NCI-H2171 treated with DMSO at 0.1 percent for 48 hours (cell line): Measurements from ENCODE around the gene LHPP.
"Not testable (repeated sequence)": the region's sequence is repeated elsewhere in the genome, so short reads cannot be mapped to it uniquely, and the experiment has no call there.

Experiments
- DNase-seq: peaks from one replicate; lab custom pipeline; 2025; lab: John Stamatoyannopoulos, UW

Gene LHPP

DNA sequence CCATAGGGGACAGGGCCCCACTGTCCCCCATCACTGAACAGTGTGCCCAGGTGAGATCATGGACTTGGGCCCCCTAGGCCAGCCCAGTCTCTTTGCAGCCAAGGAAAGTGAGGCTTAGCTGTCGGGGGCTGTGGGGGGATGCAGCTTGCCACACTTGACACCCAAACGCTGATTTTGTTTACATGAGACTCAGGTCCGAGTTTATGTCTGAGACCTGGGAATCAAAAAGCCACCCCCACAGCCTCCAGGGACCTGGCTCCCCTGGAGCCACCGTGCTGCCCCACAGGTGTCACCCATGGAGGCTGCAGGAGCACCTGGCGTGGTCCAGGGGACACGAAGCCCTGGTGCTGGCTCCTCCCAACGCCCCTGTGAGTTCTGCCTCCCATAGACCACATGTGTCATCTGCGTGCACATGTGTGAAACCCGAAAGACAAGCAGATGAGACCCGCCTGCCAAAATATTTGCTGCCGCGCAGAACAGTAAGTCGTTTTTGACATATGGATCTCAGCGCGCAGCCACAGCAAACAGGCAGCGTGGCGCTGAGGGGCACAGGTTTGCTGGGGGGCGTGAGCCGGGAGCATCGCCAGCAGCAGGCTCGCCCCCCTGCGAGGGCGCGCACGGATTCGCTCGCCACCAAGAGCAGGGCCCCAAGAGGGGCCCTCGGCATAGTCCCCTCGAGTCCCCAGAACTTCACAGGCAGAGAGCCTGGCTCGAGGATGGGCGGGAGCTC is 112.3 kb downstream of the LHPP start:
- no peak for DNase-seq

DNA sequence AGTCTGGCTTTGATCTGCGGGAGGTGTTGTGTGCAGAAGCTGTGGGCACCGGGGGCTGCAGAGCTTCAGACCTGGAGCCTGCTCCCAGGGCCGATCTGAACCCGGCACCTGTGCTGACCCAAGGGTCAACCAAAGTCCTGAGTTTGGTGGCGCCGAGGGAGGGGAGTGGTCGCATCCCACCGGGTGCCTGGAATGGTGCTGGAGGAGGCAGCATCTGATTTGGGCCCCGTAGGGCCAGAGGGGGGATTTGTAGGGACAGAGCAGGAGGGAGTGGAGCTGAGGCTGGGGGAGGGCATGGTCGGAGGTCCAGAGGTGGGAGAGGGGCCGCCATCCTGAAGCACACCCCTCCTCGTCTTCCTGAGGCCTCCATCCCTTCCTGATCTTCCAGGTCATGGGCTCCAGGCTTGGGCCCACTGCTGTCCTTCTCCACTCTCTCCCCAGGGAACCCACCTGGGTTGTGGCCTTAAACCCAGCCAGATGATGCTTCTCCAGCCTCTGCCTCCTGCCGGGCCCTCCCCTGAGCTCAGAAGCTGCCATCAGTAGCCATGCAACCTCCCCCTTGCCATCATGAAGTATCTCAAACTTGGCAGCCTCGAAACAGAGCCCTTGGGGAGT is 112.9 kb downstream of the LHPP start:
- no peak for DNase-seq

DNA sequence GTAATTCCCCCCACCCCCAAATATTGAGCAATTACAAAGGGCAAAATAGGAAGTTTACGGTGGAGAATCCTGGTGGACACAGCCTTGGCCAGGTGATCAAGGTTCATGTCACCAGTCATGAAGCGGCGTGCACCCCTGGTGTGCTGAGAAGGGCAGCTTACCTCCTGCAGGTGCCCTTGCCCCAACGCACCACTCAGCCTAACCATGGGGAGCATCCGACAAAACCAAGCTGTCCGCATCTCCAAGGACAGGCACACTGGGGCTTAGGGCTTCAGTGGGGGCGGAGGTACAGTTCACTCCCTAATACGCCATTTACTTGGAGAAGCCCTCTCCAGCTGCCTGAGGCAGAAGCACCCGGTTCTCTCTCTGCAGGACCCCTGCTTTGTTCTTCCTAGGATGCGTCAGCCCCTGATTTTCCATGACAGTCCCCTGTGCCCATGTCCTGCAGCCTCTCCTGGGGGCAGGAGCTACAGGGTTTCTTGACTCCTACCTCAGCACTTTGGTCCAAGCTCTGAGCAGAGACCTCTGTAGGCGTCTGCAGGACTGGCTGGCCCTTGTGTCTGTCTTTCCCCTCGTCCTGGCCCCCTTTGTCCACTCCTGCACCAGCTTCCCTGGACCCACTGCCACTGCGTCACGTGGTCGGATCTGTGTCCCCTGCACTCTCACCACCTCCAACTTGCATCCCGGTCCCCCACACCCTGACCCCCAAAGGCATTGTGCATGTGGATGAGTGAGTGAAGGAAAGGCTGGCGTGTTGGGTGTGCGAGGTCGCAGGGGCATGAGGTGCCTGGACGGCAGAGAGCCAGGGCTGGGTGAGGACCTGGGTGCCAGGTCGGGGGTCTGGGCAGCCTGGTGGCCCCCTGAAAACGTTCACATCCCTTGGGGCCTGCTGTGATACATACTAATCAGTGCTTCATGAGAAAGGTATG is 113.7 kb downstream of the LHPP start:
- no peak for DNase-seq

DNA sequence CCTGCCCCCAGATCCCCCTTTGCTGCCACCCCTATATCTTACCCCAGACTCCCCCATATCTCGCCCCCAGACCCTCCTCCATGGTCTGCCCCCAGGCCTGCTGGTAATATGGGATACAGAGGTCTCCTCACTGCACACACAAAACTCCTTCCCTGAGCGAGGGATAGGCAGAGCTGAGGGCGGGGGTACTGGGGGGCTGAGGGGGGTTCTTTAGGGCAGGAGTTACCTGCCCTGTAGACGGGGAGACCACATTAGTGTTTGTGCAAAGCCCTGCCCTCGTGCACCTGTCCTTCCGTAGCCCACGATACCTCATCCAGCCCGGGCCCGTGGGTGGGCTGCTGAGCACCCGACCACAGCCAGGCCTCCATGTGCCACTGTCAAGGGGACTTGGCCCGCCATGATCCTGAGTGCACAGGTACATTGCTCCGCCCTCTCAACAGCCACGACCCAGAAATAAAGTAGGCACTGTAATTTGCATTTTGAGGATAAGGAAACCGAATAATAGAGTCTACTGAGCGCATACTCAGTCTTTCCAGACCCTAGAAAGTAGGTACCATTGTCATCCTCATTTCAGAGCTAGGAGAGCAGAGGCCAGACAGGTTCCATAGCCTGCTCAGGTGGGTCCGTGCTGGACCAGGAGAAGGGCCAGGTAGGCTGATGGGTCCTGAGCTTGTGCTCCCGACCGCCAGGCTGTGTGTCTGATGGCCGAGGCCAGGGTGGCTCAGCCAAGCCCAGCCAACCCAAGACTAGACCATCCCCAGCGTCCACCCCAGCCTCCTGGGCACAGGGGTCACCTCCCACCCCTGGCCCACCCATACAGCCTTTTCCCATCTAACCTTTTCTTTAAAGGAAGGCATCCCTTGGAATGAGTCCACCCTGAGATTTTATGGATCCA is 115.2 kb downstream of the LHPP start:
- no peak for DNase-seq

DNA sequence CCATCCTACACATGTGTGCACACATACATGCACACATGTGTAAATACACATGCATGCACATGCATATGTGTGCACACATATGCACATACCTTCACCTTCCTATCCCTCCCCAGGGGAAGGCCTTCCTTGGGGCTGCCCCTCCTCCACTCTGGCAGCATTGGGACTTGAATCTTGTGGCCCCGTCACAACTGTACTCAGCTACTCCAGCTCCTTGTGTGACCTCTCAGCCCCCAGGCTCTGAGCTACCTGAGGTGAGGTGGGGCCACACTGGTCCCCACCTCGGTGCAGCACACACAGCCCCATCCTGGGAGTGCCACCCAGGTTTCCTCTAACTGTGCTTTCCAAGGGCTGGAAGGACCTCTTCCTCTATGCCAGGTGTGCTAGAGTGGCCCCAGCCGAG is 116.0 kb downstream of the LHPP start:
- no peak for DNase-seq

DNA sequence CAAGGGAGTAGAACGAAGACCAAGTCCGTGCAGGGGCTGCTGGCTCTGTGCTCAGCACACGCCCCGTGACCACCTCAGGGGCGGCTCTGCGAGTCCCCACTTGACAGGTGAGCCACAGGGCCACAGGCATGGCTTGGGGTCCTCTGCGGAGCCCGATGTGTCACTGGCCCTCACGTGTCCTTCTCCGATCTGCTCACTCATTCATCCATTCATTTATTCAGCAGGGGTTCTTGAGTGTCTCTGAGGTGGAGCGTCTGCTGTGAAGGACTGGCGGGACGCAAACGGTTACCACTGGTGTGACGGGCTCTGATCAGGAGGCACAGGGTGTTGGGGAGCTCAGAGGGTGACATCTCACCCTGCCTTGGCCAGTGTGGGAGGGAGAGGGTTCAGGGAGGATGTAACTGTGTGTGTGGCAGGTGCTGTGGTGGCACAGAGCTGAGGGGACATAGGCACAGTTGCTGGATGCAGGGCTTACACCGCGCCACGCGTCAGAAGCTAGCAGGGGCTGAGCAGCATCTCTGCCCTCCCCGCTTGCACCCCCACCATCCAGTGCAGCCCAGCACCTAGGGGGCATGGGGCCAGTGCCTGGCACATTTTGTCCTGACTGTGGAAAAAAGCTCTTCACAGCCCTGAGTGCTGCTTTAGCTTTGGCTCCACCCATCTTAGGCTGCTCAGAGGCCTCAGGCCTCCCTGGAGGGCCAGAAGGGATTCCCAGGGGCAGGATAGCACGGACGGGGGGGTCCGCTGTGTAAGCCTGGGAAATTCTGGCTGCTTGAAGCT is 116.8 kb downstream of the LHPP start:
- no peak for DNase-seq

DNA sequence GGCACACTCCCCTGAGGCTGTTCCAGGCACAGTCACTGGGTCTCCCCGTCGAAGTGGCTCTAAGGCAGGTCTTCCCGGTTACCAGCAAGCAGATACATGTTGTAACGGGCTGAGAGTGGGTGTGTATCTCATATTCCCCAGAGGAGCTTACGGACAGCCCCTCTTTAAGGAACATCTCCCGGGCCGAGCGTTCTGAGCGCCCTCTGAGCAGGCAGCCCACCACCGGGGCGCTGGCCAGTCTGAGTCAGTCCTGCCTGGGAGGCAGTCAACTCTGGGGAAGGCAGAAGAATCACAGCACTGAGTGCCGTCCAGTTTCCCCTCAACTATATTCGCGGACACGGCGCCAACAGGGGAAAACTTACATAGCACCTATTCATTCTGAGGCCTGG is 117.4 kb downstream of the LHPP start:
- no peak for DNase-seq

DNA sequence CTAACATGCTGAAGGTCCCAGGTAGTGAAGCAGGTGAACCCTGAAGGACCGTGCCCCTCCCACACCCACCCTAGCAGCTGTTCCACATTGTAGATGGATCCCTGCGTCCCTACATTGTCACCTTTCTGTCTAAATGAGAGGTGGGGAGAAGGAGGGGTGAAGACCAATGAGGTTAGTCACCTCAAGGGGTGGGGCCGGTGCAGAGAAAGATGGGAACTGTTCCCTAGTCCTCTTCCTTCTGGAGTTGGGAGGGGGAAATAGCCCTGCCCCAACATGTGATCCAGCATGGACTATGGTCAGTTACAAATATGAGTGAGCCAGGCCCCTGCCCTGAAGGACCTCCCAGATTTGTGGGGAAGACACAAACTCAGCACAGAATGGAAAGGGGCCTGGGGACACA is 124.5 kb downstream of the LHPP start:
- DNase-seq, result no peak

DNA sequence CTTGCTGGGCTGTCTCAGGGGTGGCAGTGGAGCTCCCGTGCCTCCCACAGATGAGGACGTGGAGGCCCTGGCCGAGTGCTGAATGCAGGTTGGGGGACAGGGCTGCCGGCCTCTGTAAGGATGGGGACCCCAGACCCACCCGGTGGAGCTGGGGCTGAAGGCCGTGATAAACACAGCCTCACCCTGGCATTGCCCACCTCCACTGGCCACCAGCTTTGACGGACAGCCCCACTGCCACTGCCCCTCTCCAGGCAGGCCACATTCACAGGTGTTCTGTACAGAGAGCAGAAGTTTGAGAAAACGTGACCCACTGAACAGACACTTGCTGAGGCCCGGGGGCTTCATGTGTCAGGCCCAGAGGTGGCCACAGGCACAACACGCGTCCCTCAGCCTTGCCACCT is 126.2 kb downstream of the LHPP start:
- DNase-seq, result no peak

DNA sequence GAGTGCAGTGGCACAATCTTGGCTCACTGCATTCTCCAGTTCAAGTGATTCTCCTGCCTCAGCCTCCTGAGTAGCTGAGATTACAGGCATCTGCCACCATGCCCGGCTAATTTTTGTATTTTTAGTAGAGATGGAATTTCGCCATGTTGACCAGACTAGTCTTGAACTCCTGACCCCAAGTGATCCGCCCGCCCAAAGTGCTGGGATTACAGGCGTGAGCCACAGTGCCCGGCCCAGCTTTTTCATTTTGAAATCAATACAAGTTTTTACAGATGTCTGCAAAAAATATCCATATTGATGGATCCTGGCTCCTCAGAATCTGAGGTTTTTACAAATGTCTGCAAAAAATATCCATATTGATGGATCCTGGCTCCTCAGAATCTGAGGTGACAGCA is 126.7 kb downstream of the LHPP start:
- DNase-seq, result not testable (repeated sequence)

DNA sequence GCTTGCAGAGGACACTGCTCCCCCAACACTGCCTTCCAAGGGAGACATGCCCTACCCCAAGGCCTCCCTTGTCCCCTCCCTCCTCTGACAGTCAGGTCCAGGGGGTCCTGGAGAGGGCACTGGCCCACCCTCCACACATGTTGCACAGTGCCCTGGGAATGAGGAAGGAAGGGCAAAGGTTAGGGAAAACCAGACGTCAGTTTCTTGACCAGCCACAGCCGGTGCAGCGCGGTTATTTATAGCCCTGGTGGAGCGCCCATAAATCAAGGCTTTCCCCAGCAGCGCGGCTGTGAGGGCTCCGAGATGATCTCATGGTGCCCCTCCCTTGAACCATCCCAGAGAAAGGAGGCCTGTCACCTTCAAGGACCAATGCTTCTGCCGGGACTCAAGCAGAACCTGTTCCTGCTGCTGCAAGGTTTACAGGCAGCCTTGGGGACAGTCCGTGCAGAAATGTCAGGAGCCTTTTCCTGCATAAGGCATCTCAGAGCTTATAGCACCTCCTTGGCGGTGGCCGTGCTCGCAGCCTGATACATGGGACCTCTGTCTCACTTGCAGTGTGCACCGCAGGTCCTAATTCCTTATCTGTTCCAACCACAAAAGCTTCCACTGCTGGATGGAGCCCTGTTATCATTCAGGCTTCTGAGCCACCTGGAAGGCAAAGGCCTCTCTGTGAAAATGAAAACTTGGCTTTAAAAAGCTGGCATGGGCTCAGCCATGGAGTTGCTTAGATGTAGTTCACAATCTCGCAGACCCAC is 127.3 kb downstream of the LHPP start:
- DNase-seq, result no peak

DNA sequence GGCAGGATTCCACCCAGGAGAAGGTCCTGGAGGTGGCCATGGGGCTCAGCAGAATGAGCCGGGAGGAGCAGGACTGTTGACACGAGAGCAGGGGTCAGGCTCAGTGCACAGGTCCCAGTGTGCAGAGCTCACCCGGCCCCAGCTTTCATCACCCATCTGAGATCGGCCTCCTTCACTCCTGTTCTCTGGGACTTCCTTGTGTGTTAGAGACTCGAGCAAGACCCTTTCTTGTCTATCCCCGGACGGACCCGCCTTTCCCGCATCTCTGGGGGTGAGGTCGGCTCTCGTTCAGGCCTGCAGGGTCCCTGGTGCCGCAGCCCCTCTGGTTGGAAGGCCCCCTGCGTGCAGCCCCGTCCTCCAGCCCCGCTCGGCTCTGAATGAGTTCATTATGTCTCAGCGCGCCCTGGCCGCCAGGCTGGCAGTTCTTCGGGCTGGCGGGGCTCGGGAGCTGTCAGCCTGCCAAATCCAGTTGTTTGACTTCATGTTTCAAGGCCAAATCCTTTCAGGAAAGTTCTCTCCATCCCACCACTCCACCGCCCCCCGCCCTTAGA is 127.9 kb downstream of the LHPP start:
- no peak for DNase-seq

DNA sequence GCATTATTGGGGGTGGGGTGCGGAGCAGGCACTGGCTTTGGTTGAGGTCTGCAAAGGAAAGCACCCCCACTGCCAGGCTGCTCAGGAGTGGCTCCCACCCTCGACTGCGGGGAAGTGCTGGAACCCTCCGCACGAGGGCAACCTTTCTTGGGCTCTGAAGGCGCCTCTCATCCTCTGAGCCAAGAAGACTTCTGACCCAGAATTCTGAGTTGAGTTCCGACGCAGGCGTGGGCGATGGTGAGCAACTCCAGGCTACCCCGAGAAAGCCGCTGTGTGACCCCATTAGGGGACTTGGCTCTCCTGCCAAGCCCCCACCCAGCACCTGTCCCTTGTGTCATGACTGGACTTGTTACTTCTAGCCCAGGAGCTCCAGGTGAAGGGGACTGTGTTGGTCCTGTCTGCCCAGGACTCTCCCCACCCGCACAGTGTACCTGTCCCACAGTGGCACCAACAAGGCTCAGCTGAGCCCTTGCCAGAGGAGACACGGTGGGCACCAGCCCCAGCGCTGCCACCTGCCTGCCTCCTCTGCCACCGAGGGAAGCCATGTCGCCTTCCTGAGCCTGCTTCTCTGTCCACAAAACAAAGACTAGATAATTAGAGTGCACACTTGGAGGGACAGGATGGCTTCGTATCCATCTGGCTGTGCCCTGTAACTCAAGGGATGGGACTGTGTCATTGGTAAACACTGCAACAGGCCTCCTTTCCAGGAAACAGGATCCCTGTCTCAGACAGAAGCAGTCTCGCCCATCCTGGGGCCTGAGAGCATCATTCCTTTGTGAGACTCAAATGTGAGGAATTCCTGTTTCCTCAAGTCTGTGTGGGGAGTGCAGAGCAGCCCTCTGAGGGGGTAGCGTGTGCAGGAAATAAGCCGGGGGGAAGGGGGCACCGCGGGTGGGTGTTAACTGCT is 128.8 kb downstream of the LHPP start:
- DNase-seq, result no peak

DNA sequence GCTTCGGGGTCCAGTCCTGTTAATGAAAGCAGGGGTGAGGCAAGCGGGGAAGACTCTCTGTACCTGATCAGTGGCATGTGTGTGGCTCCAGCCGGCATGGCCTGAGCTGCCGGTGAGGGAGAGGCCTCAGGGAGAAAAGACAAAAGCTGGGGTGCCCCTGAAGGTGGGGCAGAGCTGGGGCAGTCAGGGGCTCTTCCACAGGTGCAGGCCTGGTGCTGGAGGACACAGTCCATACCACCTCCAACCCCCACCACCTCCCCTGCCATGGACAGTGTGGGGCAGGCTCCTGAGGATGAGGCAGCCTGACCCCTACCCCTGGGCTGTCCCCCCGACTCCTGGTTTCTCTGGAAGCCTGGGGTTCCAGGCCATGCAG is 129.5 kb downstream of the LHPP start:
- no peak for DNase-seq

DNA sequence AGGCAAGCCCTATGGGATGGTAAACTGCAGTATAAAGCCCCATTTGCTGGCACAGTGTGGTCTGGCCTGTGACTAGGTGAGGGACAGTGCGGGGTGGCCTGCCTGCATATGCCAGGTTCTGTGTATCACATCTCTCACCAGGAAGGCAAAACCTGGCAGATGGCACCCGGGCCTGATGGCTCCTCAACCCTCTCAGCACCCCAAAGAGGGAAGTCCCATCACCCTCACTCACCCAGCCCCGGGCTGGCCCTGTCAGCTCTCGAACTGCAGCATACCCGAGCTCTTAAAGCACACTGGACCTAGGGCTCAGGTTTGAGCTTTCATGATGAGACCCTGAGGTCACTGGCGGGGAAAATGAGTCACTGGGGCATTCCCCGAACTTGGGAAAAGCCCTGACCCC is 130.5 kb downstream of the LHPP start:
- no peak for DNase-seq

DNA sequence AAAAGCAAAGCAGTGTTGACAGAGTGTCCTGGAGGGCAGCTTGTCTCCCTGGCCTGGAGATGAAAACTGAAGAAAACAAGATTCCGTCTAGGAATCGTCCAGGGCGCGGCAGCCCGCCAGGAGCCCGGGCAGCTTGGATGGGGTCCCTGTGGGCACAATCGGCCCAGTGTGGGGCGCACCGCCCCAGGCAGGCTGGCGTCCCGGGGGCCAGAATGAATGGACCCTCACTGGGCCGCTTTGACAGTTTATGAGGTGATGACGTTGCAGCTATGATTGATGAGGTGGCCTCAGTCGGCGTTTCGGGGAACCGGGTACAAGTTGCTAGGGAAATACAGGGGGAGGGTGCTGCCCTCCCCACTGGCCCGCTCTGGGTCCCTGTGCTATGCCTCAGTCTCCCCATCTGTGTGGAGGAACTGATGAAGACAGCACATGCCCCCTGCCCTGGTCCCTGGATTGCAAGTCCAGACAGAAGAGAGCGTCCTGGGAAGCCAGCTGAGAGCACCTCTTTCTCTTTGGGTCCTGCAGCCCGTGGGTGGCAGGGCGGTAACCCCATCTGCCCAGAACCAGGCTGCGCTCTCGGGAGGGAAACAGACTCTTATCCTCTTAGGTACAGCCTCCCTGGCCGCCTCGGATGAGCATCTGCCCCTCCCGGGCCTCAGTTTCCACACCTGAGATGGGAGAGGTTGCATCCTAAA is 131.3 kb downstream of the LHPP start:
- DNase-seq, result no peak

DNA sequence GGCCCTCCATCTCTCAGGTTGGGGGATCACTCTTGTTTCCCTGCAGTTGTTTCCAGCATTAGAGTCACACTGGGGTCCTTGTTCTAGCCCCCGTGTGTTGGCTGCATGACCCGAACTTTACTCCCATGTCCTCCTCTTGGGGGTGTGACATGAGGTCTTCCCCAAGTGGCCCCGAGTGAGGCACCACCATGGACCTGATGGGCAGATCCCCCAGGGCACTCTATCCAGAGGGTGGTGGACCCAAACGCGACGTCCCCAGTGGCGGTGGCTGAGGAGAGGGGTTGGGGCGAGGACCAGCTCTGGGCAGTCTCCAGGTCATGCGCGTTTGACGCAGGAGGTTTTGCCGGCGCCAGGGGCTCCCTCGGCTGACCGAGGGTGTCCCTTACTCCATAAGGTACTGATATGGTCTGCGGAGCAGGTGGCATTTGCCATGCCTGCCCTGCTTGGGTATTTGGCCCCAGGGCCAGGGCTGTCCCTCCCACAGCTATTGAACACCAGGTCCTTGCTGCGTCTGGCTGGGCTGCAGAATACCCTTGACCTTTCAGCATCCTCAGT is 131.9 kb downstream of the LHPP start:
- no peak for DNase-seq

DNA sequence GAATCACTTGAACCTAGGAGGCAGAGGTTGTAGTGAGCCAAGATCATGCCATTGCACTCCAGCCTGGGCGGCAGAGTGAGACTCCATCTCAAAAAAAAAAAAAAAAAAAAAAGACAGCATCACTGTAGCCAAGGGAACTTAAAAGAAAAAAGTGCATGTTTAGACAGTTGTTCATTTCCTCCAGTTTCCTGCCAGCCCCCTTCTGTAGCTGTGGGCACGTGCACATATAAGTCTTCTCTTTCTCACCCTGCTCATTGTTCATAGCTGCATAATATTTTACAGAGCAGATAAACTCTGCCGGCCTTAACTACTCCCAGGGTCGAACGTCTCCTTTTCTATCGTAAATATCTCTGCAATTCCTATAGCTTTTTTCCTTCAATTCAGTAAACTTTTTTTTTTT is 132.6 kb downstream of the LHPP start:
- DNase-seq, result no peak
